IPS DF 19.7 (cell line): ENCODE data around the gene TNKS1BP1.
"Not testable (repeated sequence)": the region's sequence is repeated elsewhere in the genome, so short reads cannot be mapped to it uniquely, and the experiment has no call there.

Experiments used
- DNase-seq: peaks from one replicate; pipeline ENCODE4 v3.0.0-alpha.2; 2013; ENCODE audit warnings: low read depth, low spot score

Gene TNKS1BP1

DNA sequence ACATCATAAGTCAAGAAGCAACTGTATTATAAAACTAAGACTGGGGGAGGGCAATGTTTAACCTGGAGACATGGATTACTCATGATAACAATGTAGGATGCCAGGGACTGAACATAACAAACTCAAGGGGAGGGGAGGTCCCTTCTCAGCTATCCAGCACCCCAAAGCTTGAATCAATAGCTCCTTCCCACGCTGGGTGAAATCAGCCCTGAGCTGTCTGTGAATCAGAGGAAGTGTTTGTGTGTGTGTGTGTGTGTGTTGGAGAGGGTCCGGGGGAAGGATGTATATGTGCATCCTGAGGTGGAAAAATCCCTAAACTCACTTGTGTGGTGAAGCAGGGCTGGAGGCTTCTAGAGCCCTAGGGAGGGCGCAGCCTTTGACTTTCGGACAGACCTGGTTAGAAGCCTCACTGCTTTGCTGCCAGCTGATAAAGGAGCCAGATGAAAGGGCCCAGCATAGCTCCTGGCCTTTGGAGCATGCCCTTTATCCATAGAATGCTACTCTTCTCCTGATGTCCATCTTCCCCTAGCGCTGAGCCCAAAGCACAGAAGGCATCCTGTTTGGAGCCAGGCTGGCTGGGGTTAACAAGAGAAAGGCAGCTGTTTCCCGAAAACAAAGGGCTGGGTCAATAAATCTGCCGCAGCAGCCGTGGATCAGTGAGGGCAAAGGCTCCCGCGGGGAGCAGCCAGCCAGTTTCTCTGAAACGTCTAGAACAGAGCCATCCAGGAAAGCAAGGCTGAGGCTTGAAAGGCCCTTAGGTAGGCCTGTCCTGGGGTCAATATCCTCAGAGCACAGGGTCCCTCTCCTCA, 35.8 kb downstream of the TNKS1BP1 start:
- no peak for DNase-seq

DNA sequence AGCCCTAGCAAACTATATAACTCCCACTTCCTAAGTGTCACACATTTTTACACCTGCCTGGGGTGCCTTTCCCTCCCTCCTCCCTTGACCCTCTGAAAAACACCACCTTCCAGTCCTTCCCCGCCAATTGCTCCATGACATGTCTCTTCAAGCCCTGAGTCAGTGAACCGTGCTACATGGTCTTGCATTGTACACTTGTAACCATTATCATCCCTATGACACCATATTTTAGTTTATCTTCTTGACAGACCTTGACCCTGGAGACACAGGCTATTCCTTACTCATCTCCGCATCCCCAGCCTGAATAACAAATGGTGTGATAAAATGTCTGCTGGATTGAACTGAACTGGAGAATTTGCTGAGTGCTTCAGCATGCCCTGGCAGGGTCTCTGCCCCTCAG, 36.9 kb downstream of the TNKS1BP1 start:
- DNase-seq: no peak

DNA sequence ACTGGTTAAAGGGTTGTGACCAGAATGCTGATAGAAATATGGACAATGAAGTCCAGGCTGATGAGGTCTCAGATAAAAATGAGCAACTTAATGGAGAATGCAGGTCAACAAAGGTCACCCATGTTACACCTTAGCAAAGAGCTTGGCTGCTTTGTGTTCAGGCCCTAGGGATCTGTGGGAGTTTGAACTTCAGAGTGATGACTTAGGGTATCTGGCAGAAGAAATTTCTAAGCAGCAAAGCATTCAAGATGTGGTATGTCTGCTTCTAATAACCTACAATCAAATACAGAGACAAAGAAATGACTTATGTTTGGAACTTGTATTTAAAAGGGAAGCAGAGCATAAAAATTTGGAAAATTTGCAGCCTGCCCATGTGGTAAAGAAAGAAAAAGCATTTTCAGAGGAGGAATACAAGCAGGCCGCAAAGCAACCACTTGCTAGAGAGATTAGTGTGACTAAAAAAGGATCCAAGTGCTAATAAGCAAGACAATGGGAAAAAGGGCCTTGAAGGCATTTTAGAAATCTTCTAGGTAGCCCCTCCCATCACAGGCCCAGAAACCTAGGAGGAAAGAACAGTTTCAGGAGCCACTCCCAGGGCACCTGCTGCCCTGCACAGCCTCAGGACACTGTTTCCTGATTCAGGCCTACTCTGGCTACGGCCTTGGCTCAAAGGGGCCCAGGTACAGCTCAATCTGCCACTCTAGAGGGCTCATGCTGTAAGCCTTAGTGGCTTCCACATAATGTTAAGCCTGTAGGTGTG, 41.3 kb downstream of the TNKS1BP1 start:
- DNase-seq: peak; percentile 69

DNA sequence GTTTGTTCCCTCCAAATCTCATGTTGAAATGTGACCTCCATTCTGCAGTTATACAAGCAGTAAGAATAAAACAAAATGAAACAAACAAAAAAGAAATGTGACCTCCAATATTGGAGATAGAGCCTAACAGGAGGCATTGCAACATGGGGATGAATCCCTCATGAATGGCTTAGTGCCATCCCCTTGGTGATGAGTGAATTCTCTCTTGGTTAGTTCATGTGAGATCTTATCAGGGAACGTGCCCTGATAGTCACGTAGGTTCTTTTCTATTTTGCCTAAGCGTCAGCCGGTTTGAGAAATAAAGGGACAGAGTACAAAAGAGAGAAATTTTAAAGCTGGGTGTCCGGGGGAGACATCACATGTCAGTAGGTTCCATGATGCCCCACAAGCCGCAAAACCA, 43.2 kb downstream of the TNKS1BP1 start:
- DNase-seq: not testable (repeated sequence)

DNA sequence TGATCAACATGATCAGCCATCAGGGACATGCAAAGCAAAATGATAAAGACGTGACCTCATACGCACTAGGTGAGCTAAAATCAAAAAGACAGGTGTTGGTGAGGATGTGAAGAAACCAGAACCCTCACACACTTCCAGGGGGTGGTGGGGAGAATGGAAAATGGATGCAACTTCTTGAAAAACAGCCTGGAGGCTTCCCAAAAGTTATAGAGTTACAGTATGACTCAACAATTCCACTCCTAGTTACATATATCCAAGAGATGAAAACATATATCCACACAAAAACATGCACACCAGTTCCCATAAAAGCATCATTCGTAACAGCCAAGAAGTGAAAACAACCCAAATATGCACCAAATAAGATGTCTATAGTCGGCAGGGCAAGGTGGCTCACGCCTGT, 45.6 kb downstream of the TNKS1BP1 start:
- DNase-seq: no peak

DNA sequence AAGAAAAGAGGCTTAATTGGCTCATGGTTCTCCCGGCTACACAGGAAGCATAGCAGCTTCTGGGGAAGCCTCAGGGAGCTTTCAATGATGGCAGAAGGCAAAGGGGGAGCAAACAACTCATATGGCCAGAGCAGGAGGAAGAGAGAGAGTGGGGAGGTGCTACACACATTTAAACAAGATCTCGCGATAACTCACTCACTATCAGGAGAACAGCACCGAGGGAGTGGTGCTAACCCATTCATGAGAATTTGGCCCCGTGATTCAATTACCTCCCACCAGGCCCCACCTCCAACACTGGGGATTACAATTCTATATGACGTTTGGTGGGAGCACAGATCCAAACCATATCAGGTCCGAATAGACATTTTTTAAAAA, 46.0 kb downstream of the TNKS1BP1 start:
- DNase-seq: no peak

DNA sequence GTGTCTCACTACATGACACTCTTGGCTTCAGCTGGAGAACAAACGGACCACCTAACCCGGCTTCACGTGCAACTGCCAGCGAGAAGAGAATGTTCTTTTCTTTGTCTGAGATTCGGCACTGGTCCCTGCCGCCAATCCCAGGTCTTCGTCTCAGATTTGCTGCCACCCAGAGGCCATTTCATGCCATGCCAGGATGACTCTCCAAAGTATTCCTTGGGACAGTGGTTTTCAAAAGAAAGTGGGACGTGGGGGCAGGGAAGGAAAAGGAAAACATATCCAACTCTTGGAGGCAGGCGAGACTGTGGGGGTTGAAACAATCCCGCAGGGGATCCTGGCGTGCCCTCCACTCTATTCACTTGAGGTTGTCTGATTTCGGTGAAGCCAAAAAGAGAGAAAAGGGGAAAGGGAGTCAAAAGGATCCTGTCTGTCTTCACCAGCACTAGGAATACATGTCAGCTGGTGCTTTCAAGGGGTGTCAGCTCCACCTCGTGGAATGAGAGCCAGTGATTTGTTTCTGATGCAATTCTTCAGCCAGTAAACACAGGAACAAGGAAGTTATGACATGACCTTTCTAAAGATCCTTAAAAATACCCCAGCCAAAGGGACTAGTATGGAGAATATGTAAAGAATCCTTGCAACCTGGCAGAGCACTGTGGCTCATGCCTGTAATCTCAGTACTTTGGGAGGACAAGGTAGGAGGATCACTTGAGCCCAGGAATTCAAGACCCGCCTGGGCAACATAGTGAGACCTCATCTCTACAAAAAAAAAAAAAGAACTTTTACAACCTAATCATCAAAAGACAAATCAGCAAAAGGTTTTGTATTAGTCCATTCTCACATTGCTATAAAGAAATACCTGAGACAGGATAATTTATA, 46.7 kb downstream of the TNKS1BP1 start:
- peak; percentile 56 for DNase-seq

DNA sequence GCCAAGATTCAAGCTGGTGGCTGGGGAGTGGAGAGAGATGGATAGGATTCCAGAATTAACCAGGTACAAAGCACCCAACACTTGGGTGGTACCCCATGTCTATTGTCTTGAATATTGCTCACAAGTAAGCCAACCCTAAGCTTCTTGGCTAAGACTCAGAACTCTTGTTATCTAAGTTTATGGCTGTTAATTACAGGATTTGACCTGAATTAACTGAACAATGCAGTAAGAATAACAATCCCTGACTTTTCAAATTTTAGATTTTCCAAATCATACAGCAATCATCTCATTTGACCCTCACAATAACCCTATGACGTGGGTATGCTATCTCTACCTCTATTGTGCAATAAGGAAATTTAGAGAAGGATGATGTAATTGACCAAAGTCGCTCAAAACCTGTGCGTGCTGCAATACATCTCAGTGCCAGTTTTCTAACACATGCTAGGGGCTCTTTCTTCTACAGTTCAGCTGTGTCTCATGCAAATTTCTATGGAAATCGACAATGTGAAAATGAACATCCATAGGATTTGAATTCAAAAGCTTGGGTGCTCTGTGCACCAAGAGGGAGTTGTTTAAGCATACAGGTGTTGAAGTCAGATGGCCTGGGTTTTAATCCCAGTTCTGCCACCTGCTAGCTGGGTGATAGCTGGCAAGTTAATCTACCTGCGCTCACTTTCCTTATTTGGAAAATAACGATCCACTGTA, 47.6 kb downstream of the TNKS1BP1 start:
- DNase-seq: no peak

DNA sequence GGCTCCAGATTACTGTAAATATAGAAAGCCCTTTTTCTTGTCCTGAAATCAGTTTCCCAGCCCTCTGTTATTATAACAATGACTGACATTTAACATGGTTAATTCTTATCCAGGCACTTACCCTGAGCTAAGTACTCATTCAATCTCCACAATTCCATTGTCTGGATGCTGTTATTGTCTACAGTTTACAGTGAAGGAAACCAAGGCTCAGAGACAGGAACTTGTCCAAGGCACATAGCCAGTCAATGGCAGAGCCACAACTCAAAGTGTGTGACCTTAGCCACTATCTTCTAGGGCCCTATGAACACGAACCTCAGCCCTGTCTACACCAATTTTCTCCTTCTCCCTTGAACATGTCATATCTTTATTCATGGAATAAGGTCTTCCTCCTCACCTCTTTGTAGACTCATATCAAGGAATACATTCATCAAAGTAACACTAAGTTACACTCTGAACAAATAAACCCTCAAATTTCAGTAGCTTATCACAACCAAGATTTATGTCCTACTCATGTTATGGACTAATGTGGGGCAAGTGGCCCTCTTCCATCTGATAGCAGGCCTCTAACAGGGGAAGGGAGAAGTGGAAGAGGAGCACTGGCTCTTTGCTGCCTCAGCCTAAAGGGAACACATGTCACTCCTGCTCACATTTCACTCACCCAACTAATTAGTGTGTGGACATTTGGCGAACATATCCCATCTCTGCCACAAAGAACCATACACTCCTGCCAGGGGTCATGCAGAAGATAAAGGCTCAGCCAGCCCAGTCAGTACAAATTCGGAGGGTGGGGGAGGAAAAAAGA, 48.4 kb downstream of the TNKS1BP1 start:
- no peak for DNase-seq

DNA sequence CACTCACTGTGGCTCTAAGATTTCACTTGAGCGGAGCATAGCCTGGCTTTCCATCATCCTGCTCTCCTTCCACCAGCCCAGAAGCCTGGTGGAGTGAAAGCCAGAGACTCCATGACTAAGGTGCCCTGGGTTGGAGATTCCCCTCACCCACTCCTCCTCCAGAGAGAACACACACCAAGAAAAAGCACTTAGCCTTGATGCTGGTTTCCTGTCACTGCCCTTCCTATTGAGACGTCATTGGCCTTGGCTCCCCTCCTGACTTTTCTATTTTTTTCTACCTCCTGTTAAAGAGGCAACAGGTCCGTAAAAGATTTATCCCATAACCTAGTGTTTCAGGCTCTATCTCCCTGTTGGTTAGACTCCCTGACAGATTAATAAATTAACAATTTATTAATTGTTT, 49.2 kb downstream of the TNKS1BP1 start:
- DNase-seq: no peak

DNA sequence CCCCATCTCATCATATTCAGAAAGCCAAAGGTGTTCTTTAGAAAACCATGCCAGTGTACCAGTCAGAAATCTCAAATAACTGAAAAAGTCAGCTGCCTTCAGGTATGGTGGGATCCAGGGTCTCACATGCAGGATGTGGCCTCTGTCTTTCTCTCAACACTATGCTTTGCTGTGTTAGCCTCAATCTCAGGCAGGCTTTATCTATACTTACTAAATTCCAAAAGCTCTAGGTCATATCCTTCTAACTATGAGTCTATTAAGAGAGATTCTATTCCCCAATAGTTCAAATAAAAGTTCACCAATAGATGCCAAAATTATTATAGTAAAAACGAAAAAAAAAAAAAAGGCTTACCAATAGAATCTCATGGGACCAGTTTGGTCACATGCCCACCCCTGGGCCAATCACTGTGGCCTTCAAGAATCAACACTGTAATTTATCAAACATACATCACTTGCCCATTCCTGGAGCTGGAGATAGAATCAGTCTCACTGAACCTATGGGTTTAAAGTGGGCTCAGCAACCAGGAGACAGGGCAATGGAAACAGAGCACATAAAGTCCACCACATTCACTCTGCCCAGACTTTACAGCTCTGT, 49.8 kb downstream of the TNKS1BP1 start:
- no peak for DNase-seq

DNA sequence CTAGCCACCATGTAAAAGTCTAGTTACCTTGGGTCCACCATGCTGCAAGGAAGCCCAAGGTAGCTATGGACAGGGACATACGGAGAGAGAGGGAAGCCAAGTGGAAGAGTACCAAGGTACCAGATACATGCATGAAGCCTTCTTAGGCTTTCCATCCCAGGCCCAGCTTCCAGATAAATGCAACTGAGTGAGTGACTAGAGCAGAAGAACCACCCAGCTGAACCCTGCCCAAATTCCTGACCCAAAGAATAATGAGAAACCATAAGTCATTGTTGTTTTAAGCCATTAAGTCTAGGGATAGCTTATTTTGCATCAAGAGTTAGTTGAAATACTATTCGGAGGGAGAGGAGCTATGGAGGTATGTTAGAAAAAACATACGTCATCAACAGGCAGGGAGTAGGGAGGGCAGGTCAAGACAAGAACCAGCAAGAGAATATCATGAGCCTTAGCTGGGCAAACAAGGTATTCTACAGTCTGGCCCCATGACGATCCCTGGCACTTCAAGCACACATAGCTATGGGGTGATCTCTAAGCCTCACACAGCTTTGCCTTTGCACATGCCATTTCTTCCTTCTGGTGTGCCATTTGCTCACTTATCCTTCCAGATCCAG, 51.2 kb downstream of the TNKS1BP1 start:
- no peak for DNase-seq

DNA sequence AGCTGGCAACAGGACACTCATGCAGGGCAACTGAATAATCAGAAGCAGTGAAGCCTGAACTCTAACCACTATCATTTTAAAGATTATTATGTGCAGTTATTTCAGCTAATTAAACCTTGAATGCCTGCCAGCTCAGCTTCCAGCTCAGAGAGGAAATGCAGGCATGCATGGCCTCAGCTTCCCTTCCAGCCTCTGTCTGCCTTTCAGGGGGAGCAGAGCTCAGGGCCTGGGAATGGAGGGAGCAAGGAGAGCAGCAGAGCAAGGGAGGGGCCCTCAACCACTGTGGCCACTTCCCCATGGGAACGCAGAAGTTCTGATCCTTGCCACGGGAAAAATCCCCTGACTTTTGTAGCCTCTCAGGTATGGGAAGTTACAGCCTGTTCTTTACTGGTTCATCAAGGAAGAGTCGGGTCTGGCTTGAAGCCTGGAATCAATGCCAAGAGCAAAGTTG, 55.2 kb downstream of the TNKS1BP1 start:
- no peak for DNase-seq

DNA sequence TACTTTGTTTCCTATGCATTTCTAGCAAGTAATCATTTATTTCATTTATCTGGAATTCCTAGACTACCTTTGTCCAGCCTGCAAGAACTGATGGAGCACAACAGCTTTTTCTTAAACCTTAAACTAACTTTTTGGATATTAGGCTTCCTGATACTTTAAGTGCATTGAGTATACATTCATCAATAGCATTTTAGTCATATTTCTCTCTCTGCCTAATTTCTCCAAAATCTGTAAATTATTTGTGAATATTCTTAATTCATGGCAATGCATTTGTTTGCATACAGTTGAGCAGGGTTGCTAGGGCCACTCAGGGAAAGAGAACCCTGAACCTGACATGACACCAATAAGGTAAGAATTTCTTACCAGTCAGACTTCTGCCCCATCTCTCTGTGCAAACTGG, 58.6 kb downstream of the TNKS1BP1 start:
- no peak for DNase-seq

DNA sequence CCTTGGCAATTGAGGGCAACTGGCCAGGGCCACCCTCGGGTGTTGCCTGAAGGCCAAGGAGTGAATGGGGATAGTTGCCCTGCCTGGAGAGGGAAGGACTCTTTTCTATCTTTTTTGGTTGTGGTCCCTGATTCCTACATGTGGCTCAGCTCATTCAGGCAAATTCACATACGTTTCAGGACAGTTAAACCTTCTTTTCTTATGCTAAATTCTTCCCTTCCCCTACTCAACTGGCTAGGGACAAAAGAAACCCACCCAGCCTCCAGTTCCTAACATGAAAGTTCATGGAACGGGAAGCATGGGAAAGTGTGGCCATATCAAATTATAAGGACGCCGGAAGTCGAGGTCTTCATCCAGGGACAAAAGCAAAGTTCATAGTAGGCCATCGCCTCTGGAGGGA, 61.4 kb downstream of the TNKS1BP1 start:
- DNase-seq: no peak

DNA sequence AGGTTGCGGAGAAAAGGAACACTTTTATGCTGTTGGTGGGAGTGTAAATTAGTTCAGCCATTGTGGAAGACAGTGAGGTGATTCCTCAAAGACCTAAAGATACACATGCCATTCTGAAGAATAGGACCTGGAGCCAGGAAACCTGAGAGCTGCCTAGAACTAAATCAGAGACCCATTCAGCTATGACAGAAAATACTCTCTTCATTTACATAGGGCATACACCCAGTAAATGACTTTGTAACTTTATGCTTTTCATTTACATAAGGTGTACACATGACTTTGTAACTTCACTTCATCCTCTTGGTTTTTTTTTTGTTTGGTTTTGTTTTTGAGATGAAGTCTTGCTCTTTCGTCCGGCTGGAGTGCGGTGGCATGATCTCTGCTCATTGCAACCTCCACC, 62.6 kb downstream of the TNKS1BP1 start:
- DNase-seq: no peak

DNA sequence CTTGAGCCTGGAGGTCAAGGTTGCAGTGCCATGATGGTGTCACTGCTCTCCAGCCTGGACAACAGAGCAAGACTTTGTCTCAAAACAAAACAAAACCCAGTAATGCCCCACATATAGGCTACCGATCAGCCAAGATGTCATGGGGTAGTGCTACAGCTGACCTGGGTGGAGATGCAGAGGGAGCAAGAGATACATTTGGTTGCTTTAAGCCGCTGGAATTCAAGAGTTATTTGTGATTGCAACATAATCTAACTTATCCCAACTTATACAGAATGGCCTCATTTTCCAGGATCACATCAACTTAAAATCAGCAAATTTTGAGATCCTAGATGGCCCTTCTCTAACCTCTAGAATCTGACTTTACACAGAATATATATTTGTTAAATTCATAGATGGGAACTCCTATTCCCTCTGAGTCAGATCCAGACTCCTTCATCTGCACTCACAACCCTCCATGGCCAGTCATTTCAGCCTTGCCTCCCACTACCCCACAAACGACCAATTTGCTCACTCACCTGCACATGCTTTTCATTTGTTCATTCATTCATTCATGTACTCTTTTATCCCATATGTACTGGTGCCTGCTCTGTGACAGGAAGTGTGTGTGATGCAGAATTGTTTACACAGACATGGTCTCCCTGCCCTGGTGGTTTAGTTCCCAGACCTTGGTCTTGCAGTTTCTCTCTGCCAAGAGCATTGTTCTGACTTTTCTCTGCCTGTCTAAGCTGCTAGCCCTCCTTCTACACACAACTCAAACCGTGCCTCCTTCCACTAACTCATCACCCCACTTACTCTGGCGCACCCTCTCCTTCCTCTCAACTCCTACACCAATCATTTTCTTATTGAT, 63.6 kb downstream of the TNKS1BP1 start:
- no peak for DNase-seq

DNA sequence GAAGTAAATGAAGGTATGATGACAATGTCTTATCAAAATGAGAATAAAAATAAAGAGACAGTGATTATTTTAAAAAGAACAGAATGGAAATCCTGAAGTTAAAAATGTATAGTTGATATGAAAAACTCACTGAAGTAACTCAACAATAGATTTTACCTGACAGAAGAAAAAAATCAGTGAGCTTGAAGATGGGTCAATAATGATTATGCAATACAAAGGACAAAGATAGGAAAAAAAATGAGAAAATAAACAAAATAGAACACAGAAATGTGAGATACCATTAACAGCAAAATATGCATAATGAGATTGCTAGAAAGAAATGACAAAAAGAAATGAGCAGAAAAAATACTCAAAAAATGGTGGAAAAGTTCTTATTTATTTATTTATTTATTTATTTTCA, 68.6 kb downstream of the TNKS1BP1 start:
- DNase-seq: no peak

DNA sequence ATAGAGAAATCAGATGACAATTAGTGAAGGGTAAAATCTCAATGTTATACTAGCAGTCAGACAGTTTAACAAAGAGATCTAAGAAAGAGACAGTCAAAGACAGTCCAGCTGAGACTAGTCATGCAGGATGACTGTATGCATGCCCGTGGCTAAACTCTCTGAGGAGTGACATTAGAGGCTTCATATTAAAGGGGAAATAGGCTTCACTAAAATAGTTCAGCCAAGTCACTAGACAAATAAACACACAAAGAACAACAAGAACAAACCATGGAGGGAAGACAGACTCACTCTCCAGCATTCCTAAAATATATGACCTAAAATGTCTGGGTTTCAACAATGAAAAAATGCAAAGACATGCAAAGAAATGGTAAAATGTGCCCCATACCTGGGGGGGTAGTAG, 69.1 kb downstream of the TNKS1BP1 start:
- DNase-seq: no peak
